Uterus (tissue), 4 donors: ENCODE results near the gene CCDC77. TPM values are rescaled to one million over a fixed set of nuclear protein-coding genes. Genes with fewer than 3 reads are reported as not detected.
A peak's percentile ranks its signal among the peaks of the same experiment; 100 is the strongest.
"Not testable (repeated sequence)": the region's sequence is repeated elsewhere in the genome, so short reads cannot be mapped to it uniquely, and the experiment has no call there.

Experiments
- DNase-seq, 2 donors: peaks; one replicate each; pipeline ENCODE4 v3.0.0-alpha.2; 2019 to 2020
- H3K27ac ChIP-seq, 2 donors: fragments of 200-600 bp; sonication (generic); 1 replicate in 1 of 2; 2 replicates in 1 of 2; pipeline ENCODE4 v1.5.1; 2016 to 2018
- H3K27me3 ChIP-seq, 2 donors: fragments of 200-600 bp; sonication (generic); one replicate each; pipeline ENCODE4 v1.5.1; 2018 to 2019; ENCODE audit warnings: control low read depth in 1 of 2
- H3K36me3 ChIP-seq, 2 donors: fragments of 200-600 bp; sonication (generic); one replicate each; pipeline ENCODE4 v1.5.1; 2019; ENCODE audit warnings: control low read depth in 1 of 2
- H3K4me1 ChIP-seq, 2 donors: fragments of 200-600 bp; sonication (generic); one replicate each; pipeline ENCODE4 v1.5.1; 2018 to 2019; ENCODE audit warnings: control low read depth in 1 of 2
- H3K4me3 ChIP-seq, 2 donors: fragments of 200-600 bp; sonication (generic); 1 replicate in 1 of 2; 2 replicates in 1 of 2; pipeline ENCODE4 v1.5.1; 2018 to 2019; ENCODE audit warnings: mild to moderate bottlenecking in 1 of 2
- H3K9me3 ChIP-seq, 2 donors: fragments of 200-600 bp; sonication (generic); one replicate each; pipeline ENCODE4 v1.5.1; 2019; ENCODE audit warnings: control low read depth in 1 of 2
- POLR2A ChIP-seq, 2 donors: fragments of 450-650 bp; IDR thresholded peaks; one replicate each; pipeline ENCODE4 v1.6.1; 2016; ENCODE audit warnings: antibody characterized with exemption in 2 of 2, mild to moderate bottlenecking in 1 of 2, moderate library complexity in 1 of 2
- intact Hi-C: fragments of 100-400 bp; cut with DNase I; formaldehyde crosslinking; loops from one replicate; pipeline ENCODE4 v1.15.1; 2023; ENCODE audit warnings: low total_unique reads
- total RNA-seq, 4 donors: library from RNA; depleted of rRNA in 3 of 4; stranded (reverse); fragments of >200 nt in 3 of 4; gene quantifications; one replicate each; pipeline versions ENCODE4 v1.1.0 to v1.2.4, GENCODE V29; 2014 to 2023
- TF ChIP-seq, protein P1 (sequence below), 4 experiments: fragments of 200-600 bp in 2 of 4; fragments of 450-650 bp in 2 of 4; sonication (generic) in 2 of 4; IDR thresholded peaks; one replicate each; pipeline ENCODE4 v1.5.1; 2016 to 2019; ENCODE audit warnings: antibody characterized with exemption in 4 of 4, mild to moderate bottlenecking in 2 of 4, moderate library complexity in 1 of 4
- donor health status: DM: yes; HTN: yes; CAD: no.

The CCDC77 gene
- total RNA-seq = 10 to 100 TPM in 1 of 4 donors, 1 to 10 TPM in 3; 2.9 to 17.5 (median 5.8) TPM

DNA sequence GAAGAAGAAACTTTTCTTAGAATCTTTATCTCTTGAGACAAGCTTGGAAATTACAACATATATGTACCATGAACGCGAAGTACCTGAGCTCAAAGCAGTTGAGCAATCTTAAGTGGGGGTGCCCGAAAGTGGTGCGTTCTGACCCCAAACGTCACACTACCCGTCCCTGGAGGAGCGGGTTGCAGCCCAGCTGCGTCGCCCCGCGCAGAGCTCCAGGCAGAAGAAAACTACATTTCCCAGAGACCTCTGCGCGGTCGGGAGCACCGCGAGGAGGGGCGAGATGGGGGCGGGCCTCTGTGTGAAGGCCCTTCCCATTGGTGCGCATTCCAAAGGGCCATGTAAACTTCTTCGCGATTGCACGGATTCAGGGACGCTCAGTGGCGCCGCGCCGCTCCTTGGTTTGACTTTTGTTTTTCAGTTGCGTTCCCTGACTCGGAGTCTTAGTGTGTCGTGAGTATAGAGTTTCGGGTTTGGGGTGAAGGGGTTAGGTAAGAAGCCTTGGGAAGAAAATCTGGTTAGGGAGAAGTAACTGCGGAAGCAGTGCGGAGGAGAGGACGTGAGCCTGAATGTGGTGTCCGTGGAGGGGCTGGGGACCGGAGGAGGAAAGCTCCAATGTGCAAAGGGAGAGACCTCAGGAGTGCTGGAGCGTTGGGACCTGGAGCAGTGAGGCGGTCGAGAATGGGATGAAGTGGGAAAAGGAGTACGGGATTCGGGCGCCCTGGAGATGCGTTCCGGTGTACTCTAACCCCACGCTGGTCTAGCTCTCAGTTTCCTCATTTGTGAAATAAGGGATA lies at the start of gene CCDC77:
TSS of gene CCDC77 (plus strand) at position 410 of the 794 bp plus-strand sequence. CDS start 7,740 bp downstream, outside the sequence.
- Histone ChIP-seq H3K4me1 (peaks cover 0 to 7% of the 10 kb centered on the region in 2 donors), H3K9me3 (no peaks in the 10 kb centered on the region), H3K36me3 (no peaks in the 10 kb centered on the region), H3K4me3 (peak within 1 kb of the TSS; percentile 60 to 72), H3K27ac (peak within 1 kb of the TSS; percentile 74 to 81), H3K27me3 (no peaks in the 10 kb centered on the region)
- intact Hi-C loops = no loop called here
- DNase-seq = peak; percentile 90 to 93
- TF ChIP-seq, protein P1, sequence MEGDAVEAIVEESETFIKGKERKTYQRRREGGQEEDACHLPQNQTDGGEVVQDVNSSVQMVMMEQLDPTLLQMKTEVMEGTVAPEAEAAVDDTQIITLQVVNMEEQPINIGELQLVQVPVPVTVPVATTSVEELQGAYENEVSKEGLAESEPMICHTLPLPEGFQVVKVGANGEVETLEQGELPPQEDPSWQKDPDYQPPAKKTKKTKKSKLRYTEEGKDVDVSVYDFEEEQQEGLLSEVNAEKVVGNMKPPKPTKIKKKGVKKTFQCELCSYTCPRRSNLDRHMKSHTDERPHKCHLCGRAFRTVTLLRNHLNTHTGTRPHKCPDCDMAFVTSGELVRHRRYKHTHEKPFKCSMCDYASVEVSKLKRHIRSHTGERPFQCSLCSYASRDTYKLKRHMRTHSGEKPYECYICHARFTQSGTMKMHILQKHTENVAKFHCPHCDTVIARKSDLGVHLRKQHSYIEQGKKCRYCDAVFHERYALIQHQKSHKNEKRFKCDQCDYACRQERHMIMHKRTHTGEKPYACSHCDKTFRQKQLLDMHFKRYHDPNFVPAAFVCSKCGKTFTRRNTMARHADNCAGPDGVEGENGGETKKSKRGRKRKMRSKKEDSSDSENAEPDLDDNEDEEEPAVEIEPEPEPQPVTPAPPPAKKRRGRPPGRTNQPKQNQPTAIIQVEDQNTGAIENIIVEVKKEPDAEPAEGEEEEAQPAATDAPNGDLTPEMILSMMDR (IDR thresholded peaks at IDR 0.05) = peak in 3 of 4 experiments; percentile 34 to 50 (median 41)
- peak in 1 of 2 donors; percentile 28 for TF ChIP-seq POLR2A (IDR thresholded peaks at IDR 0.05)

DNA sequence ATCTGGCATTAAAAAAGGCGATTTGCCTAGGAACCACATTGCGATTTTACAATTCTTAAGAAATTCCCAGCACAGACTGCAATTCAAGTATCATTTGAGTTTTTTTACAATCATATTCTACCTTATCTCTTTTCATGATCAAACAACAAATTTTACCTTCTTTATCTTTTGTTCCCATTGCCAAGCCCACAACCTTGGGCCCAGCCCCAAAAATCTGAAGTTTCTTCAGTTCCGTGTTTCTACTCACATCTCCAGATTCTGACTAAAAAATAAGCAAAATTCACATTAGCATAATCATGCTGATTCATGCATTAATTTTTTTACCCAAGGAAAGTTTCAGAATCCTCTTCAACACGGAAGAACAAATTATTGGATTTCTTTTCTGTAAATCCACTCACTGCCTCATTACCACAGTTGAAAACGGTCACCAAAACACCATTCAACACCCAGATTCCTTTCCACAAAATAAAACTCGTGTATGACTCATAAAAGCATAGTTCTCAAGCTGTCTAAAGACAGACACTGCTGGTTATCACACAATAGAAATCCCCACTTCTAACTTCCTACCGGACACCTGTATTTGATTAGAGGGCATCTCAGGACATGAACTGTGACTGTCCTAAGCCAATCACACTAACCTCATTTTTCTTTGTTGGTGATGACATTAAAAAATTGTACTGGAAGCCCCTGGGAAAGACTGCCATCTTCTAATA lies 45.0 kb upstream of the CCDC77 start:
- DNase-seq = no peak
- peaks cover 0 to 9% of the 10 kb centered on the region in 2 donors for H3K9me3 ChIP-seq
- no peak overlapping the region for H3K27ac ChIP-seq
- H3K4me1 ChIP-seq = no peaks in the 10 kb centered on the region
- no peak overlapping the region for H3K4me3 ChIP-seq
- H3K27me3 ChIP-seq = no peaks in the 10 kb centered on the region
- TF ChIP-seq POLR2A (IDR thresholded peaks at IDR 0.05) = no peak
- TF ChIP-seq, protein P1 (IDR thresholded peaks at IDR 0.05) = no peak
- intact Hi-C loops = no loop called here
- no peaks in the 10 kb centered on the region for H3K36me3 ChIP-seq

DNA sequence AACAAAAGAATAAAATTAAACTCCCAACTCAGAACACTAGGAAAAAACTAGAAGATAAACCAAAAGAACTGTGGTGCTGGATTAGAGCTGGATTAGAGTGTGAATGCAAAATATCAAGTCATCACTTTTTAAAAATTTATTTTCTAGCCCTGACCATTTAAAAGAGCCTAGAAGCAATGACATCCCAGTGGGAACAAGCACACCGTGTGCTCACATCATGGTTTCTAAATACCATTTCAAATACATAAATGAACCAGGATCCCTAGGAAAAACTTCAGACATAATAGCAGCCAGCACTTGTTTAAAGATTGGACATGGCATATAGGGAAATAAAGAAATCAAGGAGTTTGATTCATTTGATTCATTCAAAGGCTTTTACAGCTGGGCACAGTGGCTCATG lies 42.4 kb upstream of the CCDC77 start:
- Histone ChIP-seq H3K36me3 (no peaks in the 10 kb centered on the region), H3K9me3 (peaks cover 0 to 9% of the 10 kb centered on the region in 2 donors), H3K27me3 (no peaks in the 10 kb centered on the region), H3K4me3 (no peak overlapping the region), H3K4me1 (no peaks in the 10 kb centered on the region), H3K27ac (no peak overlapping the region)
- intact Hi-C loops = no loop called here
- TF ChIP-seq POLR2A (IDR thresholded peaks at IDR 0.05) = no peak
- TF ChIP-seq, protein P1 (IDR thresholded peaks at IDR 0.05) = no peak
- no peak for DNase-seq

DNA sequence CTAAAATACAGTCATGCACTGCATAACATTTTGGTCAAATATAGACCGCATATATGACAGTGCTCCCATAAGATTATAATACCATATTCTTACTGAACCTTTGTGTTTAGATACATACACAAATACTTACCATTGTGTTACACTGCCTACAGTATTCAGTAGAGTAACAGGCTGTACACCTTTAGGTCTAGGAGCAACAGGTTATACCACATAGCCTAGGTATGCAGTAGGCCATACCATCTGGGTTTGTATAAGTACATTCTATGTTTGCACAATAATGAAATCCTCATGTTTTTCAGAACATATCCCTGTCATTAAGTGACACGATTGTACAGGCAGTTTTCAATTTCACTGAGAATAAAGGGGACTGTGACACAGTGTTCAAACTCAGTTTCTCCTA lies 34.6 kb upstream of the CCDC77 start:
- H3K9me3 ChIP-seq = peaks cover 0 to 6% of the 10 kb centered on the region in 2 donors
- TF ChIP-seq, protein P1 (IDR thresholded peaks at IDR 0.05) = no peak
- no peak for TF ChIP-seq POLR2A (IDR thresholded peaks at IDR 0.05)
- intact Hi-C loops = no loop called here

DNA sequence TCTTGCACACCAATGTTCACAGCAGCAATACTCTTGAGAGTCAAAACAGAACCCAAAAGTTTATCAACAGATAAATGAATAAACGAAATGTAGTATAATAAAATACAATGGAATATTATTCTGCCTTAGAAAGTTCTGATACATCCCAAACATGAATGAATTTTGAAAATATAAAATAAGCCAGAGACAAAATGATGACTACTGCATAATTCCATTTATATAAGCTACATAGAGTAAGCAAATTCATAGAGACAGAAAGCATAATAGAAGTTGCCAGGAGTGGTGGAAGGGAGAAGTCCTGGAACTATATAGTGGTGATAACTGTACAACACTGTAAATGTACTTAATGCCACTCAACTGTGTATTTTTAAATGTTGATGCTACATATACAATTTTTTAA lies 33.5 kb upstream of the CCDC77 start:
- no peaks in the 10 kb centered on the region for H3K4me1 ChIP-seq
- no peak overlapping the region for H3K27ac ChIP-seq
- TF ChIP-seq, protein P1 (IDR thresholded peaks at IDR 0.05) = no peak
- no peak for TF ChIP-seq POLR2A (IDR thresholded peaks at IDR 0.05)
- H3K27me3 ChIP-seq = no peaks in the 10 kb centered on the region
- H3K9me3 ChIP-seq = peaks cover 0 to 6% of the 10 kb centered on the region in 2 donors
- intact Hi-C loops = no loop called here
- no peaks in the 10 kb centered on the region for H3K36me3 ChIP-seq
- DNase-seq = no peak
- H3K4me3 ChIP-seq = no peak overlapping the region

More for the DNA sequence above, 34.6 kb upstream of the CCDC77 start:
- H3K36me3 ChIP-seq = no peaks in the 10 kb centered on the region
- H3K4me1 ChIP-seq = no peaks in the 10 kb centered on the region
- DNase-seq = no peak
- H3K27ac ChIP-seq = no peak overlapping the region
- H3K4me3 ChIP-seq = no peak overlapping the region
- no peaks in the 10 kb centered on the region for H3K27me3 ChIP-seq

DNA sequence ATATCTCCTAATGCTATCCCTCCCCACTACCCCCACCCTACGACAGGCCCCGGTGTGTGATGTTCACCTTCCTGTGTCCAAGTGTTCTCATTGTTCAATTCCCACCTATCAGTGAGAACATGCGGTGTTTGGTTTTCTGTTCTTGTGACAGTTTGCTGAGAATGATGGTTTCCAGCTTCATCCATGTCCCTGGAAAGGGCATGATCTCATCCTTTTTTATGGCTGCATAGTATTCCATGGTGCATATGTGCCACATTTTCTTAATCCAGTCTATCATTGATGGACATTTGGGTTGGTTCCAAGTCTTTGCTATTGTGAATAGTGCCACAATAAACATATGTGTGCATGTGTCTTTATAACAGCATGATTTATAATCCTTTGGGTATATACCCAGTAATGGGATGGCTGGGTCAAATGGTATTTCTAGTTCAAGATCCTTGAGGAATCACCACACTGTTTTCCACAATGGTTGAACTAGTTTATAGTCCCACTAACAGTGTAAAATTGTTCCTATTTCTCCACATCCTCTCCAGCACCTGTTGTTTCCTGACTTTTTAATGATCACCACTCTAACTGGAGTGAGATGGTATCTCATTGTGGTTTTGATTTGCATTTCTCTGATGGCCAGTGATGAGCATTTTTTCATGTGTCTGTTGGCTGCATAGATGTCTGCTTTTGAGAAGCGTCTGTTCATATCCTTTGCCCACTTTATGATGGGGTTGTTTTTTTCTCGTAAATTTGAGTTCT lies 30.5 kb upstream of the CCDC77 start:
- H3K4me1 ChIP-seq, H3K27me3 ChIP-seq, H3K4me3 ChIP-seq, H3K9me3 ChIP-seq, intact Hi-C loops, H3K27ac ChIP-seq, H3K36me3 ChIP-seq, DNase-seq: not testable (repeated sequence)
